Stimulated activated naive CD4-positive, alpha-beta T cell (primary cell): Measurements from ENCODE around the gene TRIM52.

Experiments used
- DNase-seq, 6 experiments: peaks; one replicate each; lab custom pipeline; 2025; lab: John Stamatoyannopoulos, UW

Gene TRIM52

DNA sequence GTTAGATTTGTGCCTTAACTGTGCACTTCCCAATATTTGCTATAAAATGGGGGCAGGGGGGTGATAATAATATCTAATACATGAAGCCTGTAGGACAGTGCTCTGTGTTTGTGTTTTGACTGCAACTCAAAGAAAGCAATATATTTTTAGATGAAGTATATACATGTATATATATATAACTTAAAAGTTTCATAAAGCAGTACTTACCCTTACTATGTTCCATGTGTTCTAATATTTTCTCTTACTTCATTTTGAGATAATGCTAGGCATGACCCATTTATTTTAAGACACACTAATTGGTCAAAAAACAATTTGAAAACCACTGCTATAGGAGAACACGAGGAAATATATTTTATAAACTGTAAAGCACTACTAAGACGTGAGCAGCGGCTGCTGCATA, 2.4 kb downstream of the TRIM52 start:
- DNase-seq, result no peak

DNA sequence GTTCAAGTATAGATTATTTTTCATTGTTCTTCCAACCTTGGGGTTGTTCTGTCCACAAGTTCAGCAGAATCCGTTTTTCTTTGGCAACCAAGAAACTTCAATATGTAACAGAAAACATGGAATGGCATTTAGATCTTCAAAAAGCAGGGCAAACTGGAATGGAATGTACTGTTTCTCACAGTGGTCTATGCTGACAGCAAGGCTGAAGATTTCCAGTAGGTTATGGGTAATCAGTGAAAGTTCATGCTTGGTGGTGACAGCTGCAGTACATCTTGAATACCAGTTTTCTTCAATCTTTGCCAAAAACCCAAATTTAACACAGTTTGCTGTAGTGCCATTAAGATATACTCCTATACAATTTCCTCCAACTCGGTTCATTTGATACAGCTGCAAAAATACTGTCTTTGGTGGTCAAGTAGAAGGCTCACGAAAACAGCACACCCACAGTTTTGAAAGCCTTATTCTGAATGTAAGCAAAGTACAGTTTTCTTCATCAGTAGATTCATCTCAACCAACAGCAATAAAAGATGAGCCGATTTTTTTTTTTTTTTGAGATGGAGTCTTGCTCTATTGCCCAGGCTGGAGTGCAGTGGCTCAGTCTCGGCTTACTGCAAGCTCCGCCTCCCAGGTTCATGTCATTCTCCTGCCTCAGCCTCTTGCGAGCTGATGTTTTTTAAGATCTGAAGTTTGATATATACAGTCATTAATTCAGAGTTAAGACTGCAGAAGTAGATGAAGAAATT, 4.9 kb downstream of the TRIM52 start:
- DNase-seq, result no peak

DNA sequence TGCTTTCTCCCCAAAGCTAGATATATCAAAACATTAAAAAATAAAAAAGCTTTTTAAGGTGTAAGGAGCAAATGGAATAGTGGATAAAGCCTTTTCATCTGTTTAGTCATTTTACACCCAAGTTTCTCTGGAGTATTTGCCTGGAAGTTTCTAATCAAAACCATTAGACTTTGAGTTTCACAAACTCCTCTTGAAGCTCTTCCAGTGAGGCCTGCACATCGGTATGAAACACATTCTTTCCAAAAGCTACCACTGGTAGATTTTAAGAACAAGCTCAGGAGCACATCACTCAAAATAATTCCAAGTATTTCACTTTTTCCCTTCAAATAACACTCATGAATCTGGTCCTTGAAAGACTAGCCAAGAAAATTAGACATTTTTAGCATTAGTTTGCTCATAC, 5.7 kb downstream of the TRIM52 start:
- no peak for DNase-seq

DNA sequence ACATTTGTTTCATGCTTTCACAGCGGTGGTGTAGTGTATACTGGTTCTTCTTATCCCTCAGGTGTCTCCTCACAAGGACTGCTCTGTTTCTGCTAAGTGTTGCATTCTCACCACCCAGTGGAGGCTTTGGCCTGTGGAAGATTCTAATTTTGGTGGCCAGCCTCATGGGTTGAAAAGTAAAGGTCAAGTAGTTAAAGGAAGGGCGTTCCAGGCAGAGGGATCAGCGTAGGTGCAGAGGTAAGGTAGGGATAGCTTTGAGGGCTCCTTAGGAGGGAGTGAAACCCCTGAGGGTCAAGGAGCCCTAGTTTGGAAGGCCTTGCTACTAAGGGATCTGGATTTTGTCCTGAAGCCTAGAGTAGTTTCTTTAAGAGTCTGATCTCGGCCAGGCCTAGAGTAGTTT, 12.7 kb downstream of the TRIM52 start:
- DNase-seq, result no peak

DNA sequence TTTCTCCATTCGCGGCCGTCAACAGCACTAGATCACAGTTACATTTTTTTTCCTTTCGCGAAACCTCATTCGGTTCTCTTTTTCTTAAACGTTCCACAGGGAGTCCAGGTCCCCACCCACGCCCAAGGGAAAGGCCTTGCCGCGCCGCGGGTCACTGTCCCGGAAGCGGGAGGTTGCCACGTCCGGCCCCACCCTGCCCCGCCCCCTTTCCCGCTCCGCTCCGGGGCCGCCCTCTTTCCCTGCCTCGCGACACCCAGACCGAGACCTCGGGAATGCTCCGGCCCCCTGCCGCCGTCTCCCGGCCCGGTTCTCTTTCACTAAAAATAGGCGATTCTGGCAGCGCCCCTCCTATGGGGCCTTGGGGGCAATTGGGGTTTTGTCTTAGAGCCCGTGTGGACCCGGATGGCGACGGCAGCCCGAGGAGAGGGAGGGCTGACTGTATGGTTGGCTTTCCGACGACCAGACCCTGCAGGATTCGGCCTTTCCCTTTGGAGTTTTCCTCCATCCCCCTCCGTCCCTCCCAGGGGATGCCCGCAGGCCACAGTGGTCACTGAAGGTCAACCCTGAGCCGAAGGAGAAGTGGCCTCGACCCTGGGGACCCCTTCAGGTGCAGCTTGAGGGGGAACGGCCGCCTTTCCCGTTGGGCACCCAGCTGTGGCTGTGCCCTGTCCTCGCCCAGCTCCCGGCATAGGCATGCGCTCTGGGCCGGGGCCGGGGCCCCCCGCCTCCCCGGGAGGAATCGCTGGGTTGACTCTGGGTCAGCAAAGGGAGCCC, 14.5 kb downstream of the TRIM52 start:
- DNase-seq, result no peak

DNA sequence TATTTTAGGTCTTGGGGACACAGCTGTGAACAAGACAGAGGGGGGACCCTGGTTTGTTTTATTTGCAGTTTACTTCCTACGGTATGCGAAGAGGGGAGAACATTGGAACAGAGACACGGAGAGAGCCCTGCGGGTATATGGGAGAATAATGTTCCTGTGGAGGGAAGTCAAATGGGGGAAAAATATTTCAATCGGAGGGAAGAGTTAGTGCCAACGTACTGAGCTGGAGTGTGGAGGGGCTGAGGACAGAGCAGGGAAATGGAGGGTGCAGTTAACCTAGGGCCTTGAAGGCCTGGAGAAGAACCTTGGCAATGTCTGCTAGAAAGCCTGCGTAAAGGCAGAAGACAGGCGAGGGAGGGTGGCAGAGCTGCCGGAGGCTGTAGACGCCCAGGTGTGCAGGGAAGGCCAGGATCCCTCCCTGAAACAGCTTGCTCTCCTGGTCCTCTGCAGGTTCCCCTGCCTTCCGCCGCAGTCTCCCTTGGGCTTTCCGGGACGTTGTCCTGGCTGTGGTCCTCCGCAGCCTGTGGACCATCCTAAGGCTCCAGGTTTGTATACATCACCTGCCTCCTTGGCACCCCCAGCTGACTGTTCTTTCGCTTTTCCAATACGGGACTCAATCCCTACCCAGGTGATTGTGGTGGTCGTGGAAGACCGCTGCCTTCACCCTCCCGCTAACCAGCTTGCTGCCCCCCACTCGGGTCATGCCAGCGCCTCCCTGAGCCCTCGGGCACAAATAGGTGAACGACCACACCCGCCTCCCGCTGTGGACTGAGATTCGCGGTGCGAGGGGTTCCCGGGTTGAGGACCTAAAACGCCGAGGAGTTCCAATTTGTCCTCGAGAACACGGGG, 15.3 kb downstream of the TRIM52 start:
- no peak for DNase-seq

DNA sequence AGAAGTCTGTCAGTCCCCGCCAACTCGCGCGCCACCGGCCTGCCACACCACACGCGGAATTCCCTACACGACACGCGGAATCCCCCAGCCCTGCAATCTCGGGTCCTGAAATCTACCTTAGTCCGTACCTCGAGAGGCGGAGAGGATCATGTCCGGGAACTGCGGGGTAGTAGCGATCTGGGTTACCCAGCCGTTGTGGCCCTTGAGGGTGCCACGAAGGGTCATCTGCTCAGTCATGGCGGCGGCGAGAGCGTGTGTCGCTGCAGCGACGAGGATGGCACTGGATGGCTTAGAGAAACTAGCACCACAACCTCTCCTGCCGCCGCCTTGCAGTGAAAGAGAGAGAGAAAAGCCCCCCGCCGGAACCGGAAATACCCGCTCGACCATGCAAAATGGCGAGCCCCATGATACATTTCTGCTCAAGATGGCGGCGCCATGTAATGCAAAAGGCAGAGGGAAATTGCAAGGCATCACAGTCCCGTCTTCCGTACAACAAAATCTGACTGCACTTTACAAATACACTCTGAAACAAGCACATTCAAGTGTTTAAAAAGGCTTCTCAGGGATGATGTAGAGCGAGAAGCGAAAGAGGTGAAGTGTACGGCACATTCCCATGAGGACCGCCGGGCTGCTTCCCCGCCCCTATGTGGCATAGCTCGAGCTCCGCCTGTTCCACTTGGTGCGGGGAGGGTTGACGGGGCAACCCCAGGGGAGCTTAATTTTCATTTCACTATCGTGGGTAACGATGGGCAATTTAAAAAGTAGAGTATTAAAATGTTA, 17.2 kb downstream of the TRIM52 start, which contains the start of gene RACK1:
Gene RACK1 (minus strand): TSS at position 343 of the 780 bp plus-strand sequence. CDS start 106 bp downstream, at position 237.
- DNase-seq, result no peak

DNA sequence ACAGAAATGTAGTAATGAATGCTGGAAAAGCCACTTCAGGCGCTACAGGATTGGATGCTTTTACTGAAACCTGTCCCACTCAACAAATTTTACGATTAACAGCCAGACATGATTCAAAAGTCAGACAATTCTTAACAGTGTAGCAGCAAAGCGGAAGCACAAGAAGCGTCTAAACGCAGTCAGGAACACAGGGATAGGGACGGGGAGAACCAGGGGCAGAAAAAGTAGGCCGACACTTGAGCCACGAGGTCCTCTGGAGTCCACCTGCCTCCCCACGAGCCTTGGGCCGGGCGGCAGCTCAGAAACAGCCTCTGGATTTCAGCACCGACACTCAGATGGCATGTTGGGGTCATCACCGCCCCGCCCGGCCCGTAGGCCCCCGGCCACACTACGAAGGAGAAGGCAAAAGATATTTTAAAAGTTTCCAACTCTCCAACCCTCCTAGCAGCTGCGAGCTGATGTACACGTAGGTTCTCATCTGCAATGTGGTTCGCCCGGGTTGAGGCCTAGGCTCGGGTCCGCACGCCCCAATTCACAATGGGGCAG, 17.9 kb downstream of the TRIM52 start:
- DNase-seq, result no peak

DNA sequence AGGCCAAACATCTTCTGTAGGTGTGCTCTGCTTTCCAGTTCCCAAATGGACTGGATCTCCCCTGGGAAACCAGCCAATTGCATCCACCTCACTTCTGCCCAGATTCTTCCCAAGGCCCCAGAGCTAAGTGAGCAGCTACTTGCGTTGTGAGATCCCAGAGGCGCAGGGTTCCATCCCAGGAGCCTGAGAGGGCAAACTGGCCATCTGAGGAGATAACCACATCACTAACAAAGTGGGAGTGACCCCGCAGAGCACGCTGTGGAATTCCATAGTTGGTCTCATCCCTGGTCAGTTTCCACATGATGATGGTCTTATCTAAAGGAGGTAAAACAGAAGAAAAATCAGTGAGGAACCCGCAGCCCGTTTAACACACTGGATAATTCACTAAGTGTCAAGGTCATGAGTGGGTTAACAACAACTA, 18.9 kb downstream of the TRIM52 start:
- DNase-seq, result no peak

DNA sequence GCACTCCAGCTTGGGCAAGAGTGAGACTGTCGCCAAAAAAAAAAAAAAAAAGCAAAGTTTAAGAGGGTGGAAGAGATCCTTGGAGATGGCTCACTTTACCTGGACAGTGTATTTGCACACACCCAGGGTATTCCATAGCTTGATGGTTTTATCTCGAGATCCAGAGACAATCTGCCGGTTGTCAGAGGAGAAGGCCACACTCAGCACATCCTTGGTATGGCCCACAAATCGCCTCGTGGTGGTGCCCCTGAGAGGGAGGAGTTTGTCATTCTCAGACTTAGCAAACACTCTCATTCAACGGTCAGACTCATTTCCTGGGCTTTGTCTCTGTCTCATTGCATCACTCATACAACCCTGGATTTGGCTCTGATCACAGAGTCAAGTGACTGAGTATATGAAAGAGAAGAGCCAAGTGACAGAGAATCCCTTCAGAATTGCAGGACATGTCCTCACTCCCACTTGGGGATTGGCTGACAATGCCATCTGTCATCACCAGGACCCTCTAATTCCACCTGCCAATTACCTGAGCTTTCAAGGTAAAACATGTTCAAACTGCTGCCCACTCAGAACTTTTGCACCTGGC, 19.5 kb downstream of the TRIM52 start:
- DNase-seq, result no peak

DNA sequence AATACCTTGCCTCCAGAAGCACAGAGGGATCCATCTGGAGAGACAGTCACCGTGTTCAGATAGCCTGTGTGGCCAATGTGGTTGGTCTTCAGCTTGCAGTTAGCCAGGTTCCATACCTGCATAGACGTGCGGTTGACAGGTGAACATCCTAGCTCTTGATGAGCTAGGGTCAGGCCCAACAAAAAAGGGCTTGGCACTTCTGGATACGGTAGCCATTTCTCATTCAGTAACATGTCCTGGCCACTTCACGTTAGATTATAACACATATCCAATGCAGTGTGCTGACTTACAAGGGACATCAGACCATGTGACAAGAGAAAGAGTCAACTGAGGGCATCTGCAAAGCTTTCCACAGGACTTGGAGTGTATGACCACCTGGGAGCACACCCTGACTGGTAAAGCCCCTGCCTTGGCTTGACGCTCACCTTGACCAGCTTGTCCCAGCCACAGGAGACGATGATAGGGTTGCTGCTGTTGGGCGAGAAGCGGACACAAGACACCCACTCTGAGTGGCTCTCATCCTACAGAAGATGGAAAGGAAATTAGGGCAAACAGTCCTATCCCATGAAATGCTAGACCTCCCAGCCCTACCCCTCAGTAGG, 21.8 kb downstream of the TRIM52 start:
- DNase-seq, result no peak

DNA sequence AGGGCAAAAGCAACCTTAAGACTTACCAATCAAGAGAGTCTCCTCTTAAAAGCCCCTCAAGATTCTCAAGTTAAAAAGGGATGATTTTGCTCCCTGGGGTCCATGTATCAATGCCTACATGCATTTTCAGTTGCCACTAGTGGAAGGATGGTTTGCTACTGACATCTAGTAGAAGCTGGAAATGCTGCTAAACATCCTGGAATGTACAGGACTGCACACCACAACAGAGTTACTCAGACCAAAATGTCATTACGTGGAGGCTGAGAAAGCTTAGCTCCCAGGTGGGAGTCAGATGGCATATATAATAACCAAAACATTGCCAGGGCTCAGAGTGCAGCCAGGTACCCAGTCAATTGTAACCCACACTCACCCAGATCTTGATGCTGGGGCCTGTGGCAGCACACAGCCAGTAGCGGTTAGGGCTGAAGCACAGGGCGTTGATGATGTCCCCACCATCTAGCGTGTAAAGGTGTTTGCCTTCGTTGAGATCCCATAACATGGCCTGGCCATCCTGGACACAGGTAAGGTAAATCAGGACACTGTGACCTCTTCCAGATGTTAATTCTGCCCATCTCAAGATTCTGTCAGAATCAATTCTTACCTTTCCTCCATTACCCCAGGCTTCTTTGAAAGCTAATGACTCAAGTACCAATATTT, 23.1 kb downstream of the TRIM52 start:
- no peak for DNase-seq

DNA sequence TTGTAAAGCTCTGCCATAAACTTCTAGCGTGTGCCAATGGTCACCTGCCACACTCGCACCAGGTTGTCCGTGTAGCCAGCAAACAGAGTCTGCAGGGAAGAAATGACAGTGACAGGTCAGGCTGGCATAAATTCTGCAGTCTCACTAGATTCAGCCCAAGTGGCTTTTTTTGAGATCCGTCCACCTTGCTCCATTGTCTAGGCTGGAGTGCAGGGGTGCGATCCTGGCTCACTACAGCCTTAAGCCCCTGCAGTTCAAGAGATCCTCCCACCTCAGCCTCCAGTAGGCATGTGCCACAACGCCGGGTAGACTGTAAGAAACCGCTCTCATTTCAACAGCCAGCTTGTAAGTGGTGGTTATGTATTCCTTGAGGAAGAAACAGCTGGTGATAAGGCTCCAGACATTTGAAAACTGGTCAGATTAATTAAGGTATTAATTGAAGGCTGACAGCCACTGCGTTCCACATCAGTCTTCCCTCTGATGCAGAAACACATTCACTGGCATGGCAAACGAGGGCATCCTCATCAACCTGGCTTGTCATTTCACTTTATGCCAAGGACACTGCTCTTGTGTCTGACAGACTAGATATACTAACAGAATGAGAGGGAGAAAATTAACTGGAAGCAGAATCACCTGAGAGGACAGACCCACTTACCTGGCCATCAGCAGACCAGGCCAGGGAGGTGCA, 23.8 kb downstream of the TRIM52 start:
- no peak for DNase-seq

DNA sequence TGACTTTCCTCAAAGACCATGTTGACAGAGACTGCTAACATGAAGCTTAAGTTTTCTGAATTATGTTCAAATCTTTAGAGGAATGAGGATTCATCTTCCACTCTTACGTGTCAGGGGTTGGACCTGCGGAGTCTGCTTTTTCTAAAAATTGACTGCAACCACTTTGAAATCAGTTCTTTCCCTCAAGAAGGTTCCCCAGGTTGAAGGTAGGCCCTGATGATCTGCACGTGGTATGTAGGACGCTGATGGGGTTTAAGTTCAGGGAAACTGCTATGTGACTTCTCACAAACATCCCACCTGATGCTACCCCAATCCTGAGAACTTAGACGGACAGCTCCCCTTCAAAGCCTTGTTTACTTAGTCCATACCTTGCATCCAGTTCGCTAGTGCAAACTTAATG, 24.5 kb downstream of the TRIM52 start:
- DNase-seq, result no peak

DNA sequence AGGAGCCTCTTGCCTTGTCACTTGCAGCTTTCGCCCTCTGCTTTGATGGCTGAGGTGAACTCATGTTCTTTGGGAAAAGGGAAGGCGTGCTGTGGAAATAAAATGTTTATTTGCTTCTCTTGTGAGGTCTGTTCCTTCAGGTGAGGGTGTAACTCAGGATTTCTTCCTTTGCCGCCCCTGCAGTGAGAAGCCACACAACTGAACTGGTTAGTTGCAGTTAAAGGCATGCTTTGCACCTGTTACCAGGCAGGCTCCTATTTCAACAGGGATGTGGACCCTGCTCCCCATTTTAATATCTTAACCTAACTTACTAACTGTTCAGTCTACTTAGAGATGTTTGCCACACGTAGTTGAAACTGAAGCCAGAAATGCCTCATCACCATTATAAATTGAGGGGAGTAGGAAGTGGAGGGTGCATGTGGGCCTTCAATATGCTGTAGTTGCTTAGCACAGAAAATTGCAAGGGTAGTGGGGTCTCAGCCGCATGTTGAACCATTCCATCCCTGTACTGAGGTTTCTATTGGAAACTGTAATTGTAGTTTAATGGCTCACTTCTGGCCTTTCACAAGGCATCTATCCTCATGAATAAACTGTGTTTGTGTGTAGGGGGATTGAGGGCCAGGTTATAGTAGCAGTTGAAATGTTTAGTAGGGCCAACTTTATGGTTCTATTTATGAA, 25.1 kb downstream of the TRIM52 start:
- DNase-seq, result no peak

DNA sequence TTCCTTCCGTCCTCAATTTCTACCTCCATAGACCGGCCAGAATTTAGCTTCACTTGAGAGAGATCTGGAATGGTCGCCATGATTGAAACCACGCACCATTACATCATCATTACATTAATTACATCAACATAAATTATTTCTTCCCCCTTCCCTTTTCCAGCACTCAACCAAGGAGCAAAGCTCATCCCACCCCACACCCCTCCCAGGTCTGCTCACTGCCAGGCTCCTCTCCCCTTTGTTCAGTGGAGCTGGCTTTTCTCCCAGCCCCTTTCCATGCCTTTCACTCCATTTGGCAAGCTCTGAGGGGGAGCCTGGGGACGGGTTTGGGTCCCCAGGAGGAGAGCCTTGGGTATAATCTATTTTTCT, 25.6 kb downstream of the TRIM52 start:
- no peak for DNase-seq

DNA sequence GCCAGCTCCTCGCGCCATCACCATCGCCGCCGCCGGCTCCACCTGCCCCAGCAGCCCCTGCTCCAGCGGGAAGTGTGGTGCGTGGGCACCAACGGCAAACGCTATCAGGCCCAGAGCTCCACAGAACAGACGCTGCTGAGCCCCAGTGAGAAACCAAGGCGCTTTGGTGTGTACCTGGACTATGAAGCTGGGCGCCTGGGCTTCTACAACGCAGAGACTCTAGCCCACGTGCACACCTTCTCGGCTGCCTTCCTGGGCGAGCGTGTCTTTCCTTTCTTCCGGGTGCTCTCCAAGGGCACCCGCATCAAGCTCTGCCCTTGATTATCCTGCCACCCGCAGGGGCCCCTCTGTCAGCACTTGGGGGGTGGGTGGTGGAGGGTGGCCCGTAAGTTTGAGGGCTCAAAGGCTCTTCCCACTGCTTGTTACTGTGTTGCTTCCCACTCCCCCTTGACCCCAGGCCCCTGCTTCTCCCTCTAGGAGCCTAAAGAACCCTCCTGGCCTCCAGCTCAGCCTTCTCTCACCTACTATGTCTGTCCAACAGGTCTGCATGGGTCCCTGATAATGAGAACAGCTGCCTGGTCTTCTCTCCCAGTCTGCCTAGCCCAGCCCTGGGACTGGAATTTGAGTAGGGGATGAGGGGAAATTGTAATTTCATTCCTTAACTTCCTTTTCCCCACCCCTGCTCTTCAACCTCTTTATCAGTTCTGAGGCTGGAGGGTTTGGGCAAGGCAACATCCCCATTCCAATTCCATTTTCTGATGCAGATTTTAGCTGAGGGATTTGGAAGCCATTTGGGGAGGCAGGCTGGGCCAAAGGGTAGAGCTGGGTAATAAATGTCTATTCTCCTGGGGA, 26.3 kb downstream of the TRIM52 start:
- DNase-seq, result no peak
